Hepatic stellate cell (primary cell): ENCODE results near the gene CDC42EP5.
"Not testable (repeated sequence)": the region's sequence is repeated elsewhere in the genome, so short reads cannot be mapped to it uniquely, and the experiment has no call there.

ENCODE experiments used
- DNase-seq: peaks from one replicate; pipeline ENCODE4 v3.0.0; 2011; ENCODE audit warnings: low spot score

The CDC42EP5 gene

GRCh38 chr19:54448774-54449700 lies 24.1 kb downstream of the CDC42EP5 start, which contains the start of gene LENG8:
LENG8 (plus strand) TSS chr19:54449199; CDS start chr19:54451345, 2,146 bp downstream.
- DNase-seq: peak; percentile 98

- peak; percentile 79 for DNase-seq
These were observed 24.9 kb downstream of the CDC42EP5 start for GRCh38 chr19:54448040-54448773.

GRCh38 chr19:54446349-54446748 lies 26.7 kb downstream of the CDC42EP5 start:
- DNase-seq: not testable (repeated sequence)

- no peak for DNase-seq
These were observed 28.4 kb downstream of the CDC42EP5 start for GRCh38 chr19:54444737-54445136.

- DNase-seq: no peak
These were observed 32.5 kb downstream of the CDC42EP5 start for GRCh38 chr19:54440641-54441040.

GRCh38 chr19:54439174-54439851 lies 33.8 kb downstream of the CDC42EP5 start:
- no peak for DNase-seq

- DNase-seq: no peak
These were observed 36.4 kb downstream of the CDC42EP5 start for GRCh38 chr19:54436628-54437252.

- no peak for DNase-seq
These were observed 37.0 kb downstream of the CDC42EP5 start for GRCh38 chr19:54436031-54436523.

- DNase-seq: no peak
These were observed 37.5 kb downstream of the CDC42EP5 start for GRCh38 chr19:54435551-54436016.

- DNase-seq: no peak
These were observed 38.3 kb downstream of the CDC42EP5 start for GRCh38 chr19:54434873-54435214.

- DNase-seq: no peak
These were observed 38.8 kb downstream of the CDC42EP5 start for GRCh38 chr19:54434112-54434872.

GRCh38 chr19:54433697-54434096 lies 39.4 kb downstream of the CDC42EP5 start:
- no peak for DNase-seq

GRCh38 chr19:54432144-54432738 lies 40.9 kb downstream of the CDC42EP5 start:
- no peak for DNase-seq

GRCh38 chr19:54431255-54431838 lies 41.7 kb downstream of the CDC42EP5 start:
- no peak for DNase-seq

- no peak for DNase-seq
These were observed 42.5 kb downstream of the CDC42EP5 start for GRCh38 chr19:54430306-54431254.

GRCh38 chr19:54429545-54430227 lies 43.4 kb downstream of the CDC42EP5 start:
- no peak for DNase-seq

- no peak for DNase-seq
These were observed 44.0 kb downstream of the CDC42EP5 start for GRCh38 chr19:54429176-54429495.
